OCI-LY3 (cell line): ENCODE measurements around the gene ERI3.

Experiments
- EZH2phosphoT487 ChIP-seq: fragments of 200-600 bp; shearing (Covaris generic); IDR thresholded peaks from 2 replicates; pipeline ENCODE4 v1.6.1; 2018; ENCODE audit warnings: antibody characterized with exemption, mixed run types, low read depth
- TF ChIP-seq, protein P1 (sequence below): fragments of 200-600, 300-600 bp; sonication (generic); IDR thresholded peaks from 2 replicates; pipeline ENCODE4 v1.5.1; 2014; ENCODE audit warnings: antibody characterized with exemption, low read length, low read depth

- TF ChIP-seq, protein P1, sequence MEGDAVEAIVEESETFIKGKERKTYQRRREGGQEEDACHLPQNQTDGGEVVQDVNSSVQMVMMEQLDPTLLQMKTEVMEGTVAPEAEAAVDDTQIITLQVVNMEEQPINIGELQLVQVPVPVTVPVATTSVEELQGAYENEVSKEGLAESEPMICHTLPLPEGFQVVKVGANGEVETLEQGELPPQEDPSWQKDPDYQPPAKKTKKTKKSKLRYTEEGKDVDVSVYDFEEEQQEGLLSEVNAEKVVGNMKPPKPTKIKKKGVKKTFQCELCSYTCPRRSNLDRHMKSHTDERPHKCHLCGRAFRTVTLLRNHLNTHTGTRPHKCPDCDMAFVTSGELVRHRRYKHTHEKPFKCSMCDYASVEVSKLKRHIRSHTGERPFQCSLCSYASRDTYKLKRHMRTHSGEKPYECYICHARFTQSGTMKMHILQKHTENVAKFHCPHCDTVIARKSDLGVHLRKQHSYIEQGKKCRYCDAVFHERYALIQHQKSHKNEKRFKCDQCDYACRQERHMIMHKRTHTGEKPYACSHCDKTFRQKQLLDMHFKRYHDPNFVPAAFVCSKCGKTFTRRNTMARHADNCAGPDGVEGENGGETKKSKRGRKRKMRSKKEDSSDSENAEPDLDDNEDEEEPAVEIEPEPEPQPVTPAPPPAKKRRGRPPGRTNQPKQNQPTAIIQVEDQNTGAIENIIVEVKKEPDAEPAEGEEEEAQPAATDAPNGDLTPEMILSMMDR = no peak
- TF ChIP-seq EZH2phosphoT487 = no peak
Measured at GRCh38 chr1:44302541-44302940, 52.5 kb downstream of the ERI3 start.
